PC-9 (cell line): ENCODE results near the gene FLVCR1. TPM values are rescaled to one million over a fixed set of nuclear protein-coding genes. Genes with fewer than 3 reads are reported as not detected.

Experiments used
- BruUV-seq: library from RNA; stranded (reverse); fragments of 400-500 nt; replicated peaks from 2 replicates; lab custom pipeline; 2021; lab: Mats Ljungman, UMichigan
- CTCF ChIA-PET: fragments of 300-600 bp; sonication (Branson Sonifier 250); formaldehyde crosslinking; loops from one replicate; lab custom pipeline; 2022; ENCODE audit warnings: antibody characterized with exemption; lab: Charles Lee
- POLR2A ChIA-PET: fragments of 300-600 bp; sonication (Branson Sonifier 250); formaldehyde crosslinking; loops from one replicate; lab custom pipeline; 2022; ENCODE audit warnings: antibody characterized with exemption; ENCODE audit not compliant: unreplicated experiment; lab: Charles Lee
- DNase-seq, 2 experiments: peaks; one replicate each; pipeline versions ENCODE4 v3.0.0 to v3.0.0-alpha.2; 2015 to 2022; ENCODE audit warnings: mixed read lengths in 1 of 2
- H2AFZ ChIP-seq: fragments of 200-600 bp; sonication (generic); 2 replicates; pipeline ENCODE4 v1.8.1; 2017; ENCODE audit warnings: antibody characterized with exemption
- H3F3A ChIP-seq: fragments of 200-600 bp; sonication (generic); 2 replicates; pipeline ENCODE4 v1.8.1; 2017; ENCODE audit warnings: antibody characterized with exemption, mild to moderate bottlenecking, low read depth; ENCODE audit not compliant: insufficient read depth
- H3K27ac ChIP-seq: fragments of 200-600 bp; sonication (generic); 2 replicates; pipeline ENCODE4 v1.6.1; 2016; ENCODE audit warnings: mixed run types
- H3K27me3 ChIP-seq: fragments of 200-600 bp; sonication (generic); 2 replicates; pipeline ENCODE4 v1.6.1; 2016; ENCODE audit warnings: low read depth, mixed run types; ENCODE audit not compliant: insufficient read depth
- H3K36me3 ChIP-seq: fragments of 200-600 bp; sonication (generic); 2 replicates; pipeline ENCODE4 v1.6.1; 2016; ENCODE audit warnings: low read depth, mixed run types
- H3K4me1 ChIP-seq: fragments of 200-600 bp; sonication (generic); replicated peaks from 2 replicates; pipeline ENCODE4 v1.6.1; 2016; ENCODE audit warnings: mixed run types; ENCODE audit not compliant: insufficient read depth
- H3K4me2 ChIP-seq: fragments of 200-600 bp; sonication (generic); 2 replicates; pipeline ENCODE4 v1.6.1; 2017; ENCODE audit warnings: mixed run types
- H3K4me3 ChIP-seq: fragments of 200-600 bp; sonication (generic); 2 replicates; pipeline ENCODE4 v1.6.1; 2016; ENCODE audit warnings: mixed run types
- H3K79me2 ChIP-seq: fragments of 200-600 bp; sonication (generic); 2 replicates; pipeline ENCODE4 v1.6.1; 2017; ENCODE audit warnings: low read depth, mixed run types
- H3K9me2 ChIP-seq: fragments of 200-600 bp; sonication (generic); 2 replicates; pipeline ENCODE4 v1.8.1; 2017; ENCODE audit warnings: mild to moderate bottlenecking; ENCODE audit not compliant: insufficient read depth
- H3K9me3 ChIP-seq: fragments of 200-600 bp; sonication (generic); 2 replicates; pipeline ENCODE4 v1.8.1; 2016; ENCODE audit warnings: low read depth; ENCODE audit not compliant: insufficient read depth
- H4K20me1 ChIP-seq: fragments of 200-600 bp; sonication (generic); 2 replicates; pipeline ENCODE4 v1.8.1; 2017; ENCODE audit not compliant: insufficient read depth
- EZH2 ChIP-seq: fragments of 200-600 bp; sonication (generic); IDR thresholded peaks from 2 replicates; pipeline ENCODE4 v1.8.0; 2017; ENCODE audit warnings: antibody characterized with exemption, low read depth
- intact Hi-C: fragments of 100-400 bp; cut with micrococcal nuclease; formaldehyde crosslinking; loops from one replicate; pipeline ENCODE4 v1.10.0; 2022; ENCODE audit not compliant: unreplicated experiment
- total RNA-seq: library from RNA; stranded (reverse); gene quantifications from 2 replicates; pipeline ENCODE4 v1.2.3, GENCODE V29; 2021
- TF ChIP-seq, protein P1 (sequence below): fragments of 200-600 bp; sonication (generic); conservative IDR thresholded peaks from 2 replicates; pipeline ENCODE4 v1.6.1; 2017; ENCODE audit warnings: mixed run types, antibody characterized with exemption, mild to moderate bottlenecking, moderate library complexity

FLVCR1 gene
- total RNA-seq, 1 experiment from 2014 or later: 13.1 TPM

DNA sequence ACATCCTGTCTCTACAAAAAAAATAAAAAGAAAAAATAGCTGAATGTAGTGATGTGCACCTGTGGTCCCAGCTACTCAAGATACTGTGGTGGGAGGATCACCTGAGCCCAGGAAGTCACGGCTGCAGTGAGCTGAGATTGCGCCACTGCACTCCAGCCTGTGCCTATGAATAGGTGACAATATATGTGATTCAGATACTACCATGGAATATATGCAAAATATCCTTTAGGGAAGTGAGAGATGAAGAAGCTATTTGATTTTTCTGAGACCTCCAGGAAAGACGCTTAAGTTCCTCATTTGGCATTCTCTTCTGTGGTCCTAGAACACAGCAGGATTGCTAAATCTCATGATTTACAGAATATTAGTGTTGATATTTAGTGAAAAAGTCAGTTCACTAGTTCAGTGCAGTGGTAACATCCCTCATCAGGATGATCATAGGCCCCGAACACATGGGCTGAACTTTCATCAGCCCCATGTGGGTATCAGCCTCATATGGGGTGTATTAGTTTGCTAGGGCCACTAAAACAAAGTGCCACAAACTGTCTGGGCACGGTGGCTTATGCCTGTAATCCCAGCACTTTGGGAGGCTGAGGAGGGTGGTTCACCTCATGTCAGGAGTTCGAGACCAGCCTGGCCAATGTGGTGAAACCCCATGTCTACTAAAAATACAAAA, 86.3 kb downstream of the FLVCR1 start:
- Histone ChIP-seq H3K4me2 (no peak overlapping the region), H3F3A (no peaks in the 10 kb centered on the region), H3K79me2 (no peaks in the 10 kb centered on the region), H4K20me1 (no peaks in the 10 kb centered on the region), H2AFZ (no peak overlapping the region), H3K27me3 (no peaks in the 10 kb centered on the region), H3K9me2 (no peaks in the 10 kb centered on the region; the same call in 1 of the 2 replicates), H3K4me1 (no peaks in the 10 kb centered on the region), H3K9me3 (no peaks in the 10 kb centered on the region), H3K36me3 (no peaks in the 10 kb centered on the region), H3K4me3 (no peak overlapping the region), H3K27ac (no peak overlapping the region)
- TF ChIP-seq, protein P1, sequence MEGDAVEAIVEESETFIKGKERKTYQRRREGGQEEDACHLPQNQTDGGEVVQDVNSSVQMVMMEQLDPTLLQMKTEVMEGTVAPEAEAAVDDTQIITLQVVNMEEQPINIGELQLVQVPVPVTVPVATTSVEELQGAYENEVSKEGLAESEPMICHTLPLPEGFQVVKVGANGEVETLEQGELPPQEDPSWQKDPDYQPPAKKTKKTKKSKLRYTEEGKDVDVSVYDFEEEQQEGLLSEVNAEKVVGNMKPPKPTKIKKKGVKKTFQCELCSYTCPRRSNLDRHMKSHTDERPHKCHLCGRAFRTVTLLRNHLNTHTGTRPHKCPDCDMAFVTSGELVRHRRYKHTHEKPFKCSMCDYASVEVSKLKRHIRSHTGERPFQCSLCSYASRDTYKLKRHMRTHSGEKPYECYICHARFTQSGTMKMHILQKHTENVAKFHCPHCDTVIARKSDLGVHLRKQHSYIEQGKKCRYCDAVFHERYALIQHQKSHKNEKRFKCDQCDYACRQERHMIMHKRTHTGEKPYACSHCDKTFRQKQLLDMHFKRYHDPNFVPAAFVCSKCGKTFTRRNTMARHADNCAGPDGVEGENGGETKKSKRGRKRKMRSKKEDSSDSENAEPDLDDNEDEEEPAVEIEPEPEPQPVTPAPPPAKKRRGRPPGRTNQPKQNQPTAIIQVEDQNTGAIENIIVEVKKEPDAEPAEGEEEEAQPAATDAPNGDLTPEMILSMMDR: no peak
- TF ChIP-seq EZH2: no peak
- intact Hi-C loops: no loop called here
- ChIA-PET POLR2A (no interaction called here), CTCF (no interaction called here)
- no peak for DNase-seq
- BruUV-seq: no TSS peak

GRCh38 chr1:212945056-212945455, 87.0 kb downstream of the FLVCR1 start:
- ChIA-PET CTCF (no interaction called here), POLR2A (no interaction called here)
- no peaks in the 10 kb centered on the region for H4K20me1 ChIP-seq
- H3K4me3 ChIP-seq: no peak overlapping the region
- H3K4me2 ChIP-seq: no peak overlapping the region
- DNase-seq: no peak
- no peaks in the 10 kb centered on the region; the same call in 1 of the 2 replicates for H3K9me2 ChIP-seq
- intact Hi-C loops: no loop called here
- peaks cover 5% of the 10 kb centered on the region for H3K27me3 ChIP-seq
- no peak for TF ChIP-seq EZH2
- TF ChIP-seq, protein P1: no peak
- H3K27ac ChIP-seq: no peak overlapping the region
- BruUV-seq: no TSS peak
- H3K4me1 ChIP-seq: no peaks in the 10 kb centered on the region
- H2AFZ ChIP-seq: no peak overlapping the region
- H3K9me3 ChIP-seq: no peaks in the 10 kb centered on the region
- H3K36me3 ChIP-seq: no peaks in the 10 kb centered on the region
- no peaks in the 10 kb centered on the region for H3F3A ChIP-seq
- H3K79me2 ChIP-seq: no peaks in the 10 kb centered on the region

DNA sequence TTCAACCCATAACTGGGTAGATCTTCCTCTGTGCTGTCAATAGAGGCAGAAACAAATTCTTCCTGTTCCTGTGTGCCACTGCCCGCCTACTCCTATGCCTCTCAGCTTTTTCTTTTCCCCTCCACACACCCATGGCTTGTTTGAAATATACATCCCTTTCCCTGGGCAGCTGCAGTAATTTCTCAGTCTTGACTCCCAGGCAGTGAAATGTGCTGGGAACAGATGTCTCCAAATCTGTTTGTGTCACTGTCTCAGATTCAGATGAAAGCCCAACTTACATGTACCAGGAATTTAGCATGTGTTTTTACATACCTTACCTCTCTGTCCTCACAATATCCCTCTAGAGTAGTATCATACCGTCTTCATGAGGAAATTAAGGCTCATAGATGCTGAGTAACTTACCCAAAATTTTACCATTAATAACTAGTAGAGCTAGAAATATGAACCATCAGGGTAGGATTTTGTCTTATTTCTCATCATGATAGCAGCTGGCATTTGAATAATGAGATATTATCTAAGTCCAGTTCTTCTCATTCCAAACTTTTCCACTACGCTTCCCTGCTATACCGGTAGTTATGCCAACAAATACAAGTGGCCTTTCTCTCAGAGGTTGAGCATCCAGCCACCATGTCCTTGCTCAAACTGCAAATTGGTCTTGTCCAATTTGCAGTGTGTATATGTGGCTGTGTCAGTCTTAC, 87.5 kb downstream of the FLVCR1 start:
- no peaks in the 10 kb centered on the region for H3K4me1 ChIP-seq
- intact Hi-C loops: no loop called here
- peaks cover 9% of the 10 kb centered on the region for H3K27me3 ChIP-seq
- ChIA-PET CTCF (no interaction called here), POLR2A (no interaction called here)
- H3K27ac ChIP-seq: no peak overlapping the region
- no TSS peak for BruUV-seq
- H4K20me1 ChIP-seq: no peaks in the 10 kb centered on the region
- no peaks in the 10 kb centered on the region for H3F3A ChIP-seq
- no peaks in the 10 kb centered on the region for H3K36me3 ChIP-seq
- H2AFZ ChIP-seq: no peak overlapping the region
- H3K4me3 ChIP-seq: no peak overlapping the region
- no peaks in the 10 kb centered on the region for H3K79me2 ChIP-seq
- H3K9me3 ChIP-seq: no peaks in the 10 kb centered on the region
- TF ChIP-seq, protein P1: no peak
- no peak for TF ChIP-seq EZH2
- H3K4me2 ChIP-seq: no peak overlapping the region
- H3K9me2 ChIP-seq: no peaks in the 10 kb centered on the region; the same call in 1 of the 2 replicates
- no peak for DNase-seq
